GM12875 (cell line): ENCODE measurements around the gene SOX10.

Experiments used
- H3K4me3 ChIP-seq: one replicate; pipeline ENCODE4 v1.5.1; 2011; ENCODE audit warnings: low read depth, low read length, control low read depth
- TF ChIP-seq, protein P1 (sequence below): IDR thresholded peaks from 2 replicates; pipeline ENCODE4 v1.5.1; 2011; ENCODE audit warnings: low read depth, mild to moderate bottlenecking, control low read depth, inconsistent platforms, low read length, moderate library complexity, borderline replicate concordance; ENCODE audit not compliant: insufficient read depth

SOX10 gene

DNA sequence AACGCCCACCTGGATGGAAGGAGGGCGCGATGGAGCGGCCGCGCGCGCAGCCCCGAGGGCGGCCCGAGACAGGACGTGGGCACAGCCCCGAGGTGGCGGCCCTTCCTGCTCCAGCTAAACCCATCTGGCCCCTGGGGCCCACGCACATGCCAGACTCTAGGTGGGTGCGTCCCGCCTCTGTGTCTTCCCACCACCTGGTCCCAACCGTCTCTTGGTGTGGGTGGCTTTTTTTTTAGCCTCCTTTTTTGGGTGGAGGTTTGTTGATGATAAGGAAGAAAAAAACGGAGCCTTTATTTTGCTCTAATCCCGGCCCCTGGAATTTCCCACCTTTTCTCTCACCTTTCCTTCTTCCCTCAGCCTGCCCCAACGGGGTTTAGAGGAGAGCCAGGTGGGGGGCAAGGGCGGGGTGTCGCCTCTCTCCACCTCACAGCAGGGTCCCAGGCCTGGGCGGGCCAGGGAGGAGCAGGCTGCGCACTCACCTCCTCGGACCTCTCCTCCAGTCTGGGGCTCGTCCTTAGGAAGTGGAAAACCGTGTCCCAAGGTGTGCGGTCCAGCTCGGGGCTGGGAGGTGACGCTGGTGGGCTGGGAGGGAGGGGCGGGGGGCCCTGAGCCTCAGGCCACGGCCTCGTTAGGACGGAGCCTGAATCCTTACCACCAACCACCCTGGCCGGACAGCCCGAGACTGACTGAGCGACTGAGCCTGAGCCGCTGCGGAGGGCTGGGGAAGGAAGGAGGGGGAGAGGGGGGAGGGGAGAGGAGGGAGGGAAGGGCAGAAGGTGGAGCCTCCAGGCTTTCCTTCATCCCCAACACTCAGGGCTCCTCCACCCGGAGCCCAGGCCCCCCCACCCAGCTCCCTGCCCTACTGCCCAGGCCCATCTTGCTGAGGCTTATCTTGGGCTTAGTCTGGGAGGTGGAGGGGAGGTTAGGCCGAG is at the start of gene SOX10:
Gene SOX10 (minus strand): TSS at position 696 of the 932 bp plus-strand sequence. CDS start 771 bp downstream, outside the sequence.
- H3K4me3 ChIP-seq: no peak within 1 kb of the TSS

DNA sequence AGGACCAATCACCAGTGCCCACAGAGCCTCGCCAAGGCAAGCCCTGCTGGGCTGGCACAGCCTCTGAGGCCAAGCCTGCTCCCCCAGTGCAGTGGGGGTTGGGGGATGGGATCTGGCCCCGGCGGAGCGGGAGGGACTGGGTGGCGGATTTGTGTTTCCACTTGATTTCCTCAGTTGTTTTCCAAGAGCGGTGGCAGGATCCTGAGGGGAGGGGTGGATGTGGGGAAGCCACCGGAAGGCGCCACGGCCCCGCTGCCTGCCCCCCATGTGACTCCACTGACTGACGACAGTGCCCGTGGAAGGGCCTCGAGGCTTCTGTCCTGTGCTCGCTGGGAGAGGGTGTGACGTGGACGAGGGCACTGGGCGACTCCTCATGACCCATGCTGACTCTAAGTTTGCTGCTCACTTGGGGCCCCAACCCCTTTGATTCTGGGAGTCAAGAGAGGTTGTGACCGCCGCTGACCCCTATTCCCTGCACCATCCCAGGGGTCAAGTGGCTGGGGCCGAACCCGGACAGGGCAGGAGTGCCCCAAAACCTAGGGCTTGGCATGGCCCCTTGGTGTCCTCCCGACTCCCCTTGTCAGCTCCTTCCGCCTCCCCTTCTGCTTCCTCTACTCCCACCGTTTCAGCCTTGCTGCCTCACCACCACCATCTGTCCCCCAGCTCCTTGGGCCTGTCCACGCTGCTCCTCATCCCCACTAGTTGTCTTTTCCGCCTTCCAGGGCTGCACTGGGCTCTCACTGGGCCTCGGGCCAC is 49.3 kb upstream of the SOX10 start:
- no peak overlapping the region for H3K4me3 ChIP-seq
- TF ChIP-seq, protein P1, sequence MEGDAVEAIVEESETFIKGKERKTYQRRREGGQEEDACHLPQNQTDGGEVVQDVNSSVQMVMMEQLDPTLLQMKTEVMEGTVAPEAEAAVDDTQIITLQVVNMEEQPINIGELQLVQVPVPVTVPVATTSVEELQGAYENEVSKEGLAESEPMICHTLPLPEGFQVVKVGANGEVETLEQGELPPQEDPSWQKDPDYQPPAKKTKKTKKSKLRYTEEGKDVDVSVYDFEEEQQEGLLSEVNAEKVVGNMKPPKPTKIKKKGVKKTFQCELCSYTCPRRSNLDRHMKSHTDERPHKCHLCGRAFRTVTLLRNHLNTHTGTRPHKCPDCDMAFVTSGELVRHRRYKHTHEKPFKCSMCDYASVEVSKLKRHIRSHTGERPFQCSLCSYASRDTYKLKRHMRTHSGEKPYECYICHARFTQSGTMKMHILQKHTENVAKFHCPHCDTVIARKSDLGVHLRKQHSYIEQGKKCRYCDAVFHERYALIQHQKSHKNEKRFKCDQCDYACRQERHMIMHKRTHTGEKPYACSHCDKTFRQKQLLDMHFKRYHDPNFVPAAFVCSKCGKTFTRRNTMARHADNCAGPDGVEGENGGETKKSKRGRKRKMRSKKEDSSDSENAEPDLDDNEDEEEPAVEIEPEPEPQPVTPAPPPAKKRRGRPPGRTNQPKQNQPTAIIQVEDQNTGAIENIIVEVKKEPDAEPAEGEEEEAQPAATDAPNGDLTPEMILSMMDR: no peak

More for the DNA sequence above, at the start of gene SOX10:
- TF ChIP-seq, protein P1: no peak

DNA sequence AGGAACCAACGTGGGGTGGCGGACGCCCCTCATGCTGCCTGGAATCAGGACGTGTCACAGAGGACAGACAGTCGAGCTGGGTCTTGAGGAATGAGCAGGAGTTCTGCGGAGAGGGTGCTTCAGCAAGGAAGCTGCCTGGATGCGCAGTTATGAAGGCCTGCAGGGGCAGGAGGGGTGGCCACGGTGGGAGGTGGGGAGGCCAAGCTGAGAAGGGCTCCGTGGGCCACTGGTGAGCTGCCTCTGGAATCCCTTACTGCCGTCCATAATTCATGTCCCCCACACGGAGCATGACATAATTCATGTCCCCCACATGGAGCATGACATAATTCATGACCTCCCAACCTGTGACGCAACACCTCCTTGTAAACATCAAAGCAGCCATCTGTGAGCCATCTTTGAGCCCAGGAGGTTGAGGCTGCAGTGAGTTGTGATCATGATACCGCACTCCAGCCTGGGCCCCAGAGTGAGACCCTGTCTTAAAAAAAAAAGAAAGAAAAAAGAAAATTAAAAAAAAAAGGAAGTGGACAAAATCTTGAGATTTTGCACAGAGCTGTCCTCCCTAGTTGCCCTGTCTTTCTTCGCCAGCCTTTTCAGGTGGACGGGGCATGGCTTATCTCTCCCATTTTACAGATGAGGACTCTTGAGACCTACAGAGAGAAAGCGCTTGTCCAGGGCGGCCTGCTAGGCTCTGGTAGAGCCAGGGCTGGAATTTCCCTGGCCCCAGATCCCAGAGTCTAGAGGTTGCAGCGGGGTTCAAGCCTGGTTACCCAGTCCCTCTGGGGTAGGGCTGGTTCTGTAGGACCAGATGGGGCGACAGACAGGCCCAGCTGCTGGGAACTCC is 48.5 kb upstream of the SOX10 start:
- no peak overlapping the region for H3K4me3 ChIP-seq
- TF ChIP-seq, protein P1: no peak

DNA sequence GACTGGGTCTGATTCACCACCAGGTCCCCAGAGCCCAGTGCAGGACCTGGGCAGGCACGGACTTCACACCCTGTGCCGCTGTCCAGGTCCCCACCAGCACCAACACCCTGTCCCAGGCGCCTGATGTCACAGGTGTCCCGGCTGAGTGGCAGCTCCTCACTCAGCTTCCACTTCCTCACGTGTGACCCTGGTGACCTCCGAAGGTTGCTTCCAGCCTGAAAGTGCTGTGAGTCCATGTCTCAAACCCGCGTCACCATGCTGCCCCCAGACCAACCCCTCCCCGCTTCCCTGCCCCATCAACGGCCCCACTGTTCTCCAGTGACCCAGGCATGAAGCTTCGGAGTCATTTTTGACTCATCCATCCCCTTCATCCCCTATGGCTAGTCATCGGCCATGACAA is 47.1 kb upstream of the SOX10 start:
- TF ChIP-seq, protein P1: no peak
- no peak overlapping the region for H3K4me3 ChIP-seq

DNA sequence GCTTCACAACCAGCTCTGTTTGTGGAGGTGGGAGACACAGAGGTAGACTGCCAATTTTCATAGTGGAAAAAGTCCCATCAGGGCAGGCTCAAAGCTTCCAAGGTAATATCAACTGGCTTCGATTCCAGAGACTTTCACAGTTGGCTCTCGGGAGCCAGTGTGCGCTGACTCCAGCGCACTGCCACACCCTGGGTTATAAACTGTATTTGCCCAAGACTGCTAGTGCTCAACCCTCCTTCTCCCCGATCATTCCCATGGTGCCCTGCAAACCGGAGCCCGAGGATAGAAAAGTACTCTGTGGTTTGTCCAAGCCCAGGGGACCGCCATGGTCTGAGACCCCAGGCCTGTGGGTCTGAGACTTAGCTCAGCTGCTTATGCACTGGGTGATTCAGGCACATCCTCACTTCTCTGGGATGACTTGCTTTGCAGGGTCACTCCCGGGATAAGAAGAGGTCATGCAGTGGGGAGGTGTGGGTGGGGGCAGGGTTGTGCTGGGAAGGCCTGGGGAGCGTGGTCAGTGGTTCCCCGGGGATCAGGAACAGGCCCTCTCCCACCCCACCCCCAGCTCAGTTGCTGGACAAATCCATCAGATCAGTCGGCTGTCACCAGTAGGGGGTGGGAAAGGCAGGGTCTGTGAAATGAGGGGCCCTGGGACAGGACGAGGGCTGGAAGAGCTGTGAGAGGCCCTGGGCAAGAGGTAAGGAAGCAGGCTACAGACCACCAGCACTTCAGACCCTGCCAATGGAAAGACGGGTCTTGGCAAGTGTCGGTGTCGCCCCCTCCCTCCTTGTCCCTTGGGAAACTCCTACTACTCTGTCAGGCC is 46.2 kb upstream of the SOX10 start:
- no peak overlapping the region for H3K4me3 ChIP-seq
- TF ChIP-seq, protein P1: no peak

DNA sequence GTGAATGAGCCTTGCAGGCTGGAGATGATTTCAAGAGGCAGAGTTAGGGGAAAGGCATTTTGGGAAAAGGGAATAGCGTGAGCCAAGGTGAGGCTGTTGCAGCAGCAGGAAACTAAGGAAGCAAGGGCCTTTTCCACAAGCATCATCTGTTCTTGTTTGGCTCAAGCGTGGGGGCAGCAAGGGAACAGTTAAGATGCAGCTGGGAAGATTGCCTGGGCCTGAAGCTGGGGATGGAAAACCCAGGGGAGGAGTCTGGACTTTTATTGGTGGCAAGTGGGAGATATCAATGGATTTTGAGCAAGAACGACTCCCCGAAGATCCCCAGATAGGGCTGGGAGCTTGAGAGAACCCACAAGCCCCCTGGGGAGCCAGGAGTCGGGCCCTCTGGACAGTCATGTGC is 45.5 kb upstream of the SOX10 start:
- no peak overlapping the region for H3K4me3 ChIP-seq
- TF ChIP-seq, protein P1: no peak
